Uterus (tissue), 2 donors: ENCODE data around the gene LIF.

ENCODE experiments used
- POLR2A ChIP-seq, 2 donors: fragments of 450-650 bp; IDR thresholded peaks; one replicate each; pipeline ENCODE4 v1.6.1; 2016; ENCODE audit warnings: antibody characterized with exemption in 2 of 2, mild to moderate bottlenecking in 1 of 2, moderate library complexity in 1 of 2
- TF ChIP-seq, protein P1 (sequence below), 4 experiments: fragments of 200-600 bp in 2 of 4; fragments of 450-650 bp in 2 of 4; sonication (generic) in 2 of 4; IDR thresholded peaks; one replicate each; pipeline ENCODE4 v1.5.1; 2016 to 2019; ENCODE audit warnings: antibody characterized with exemption in 4 of 4, mild to moderate bottlenecking in 2 of 4, moderate library complexity in 1 of 4

- TF ChIP-seq, protein P1, sequence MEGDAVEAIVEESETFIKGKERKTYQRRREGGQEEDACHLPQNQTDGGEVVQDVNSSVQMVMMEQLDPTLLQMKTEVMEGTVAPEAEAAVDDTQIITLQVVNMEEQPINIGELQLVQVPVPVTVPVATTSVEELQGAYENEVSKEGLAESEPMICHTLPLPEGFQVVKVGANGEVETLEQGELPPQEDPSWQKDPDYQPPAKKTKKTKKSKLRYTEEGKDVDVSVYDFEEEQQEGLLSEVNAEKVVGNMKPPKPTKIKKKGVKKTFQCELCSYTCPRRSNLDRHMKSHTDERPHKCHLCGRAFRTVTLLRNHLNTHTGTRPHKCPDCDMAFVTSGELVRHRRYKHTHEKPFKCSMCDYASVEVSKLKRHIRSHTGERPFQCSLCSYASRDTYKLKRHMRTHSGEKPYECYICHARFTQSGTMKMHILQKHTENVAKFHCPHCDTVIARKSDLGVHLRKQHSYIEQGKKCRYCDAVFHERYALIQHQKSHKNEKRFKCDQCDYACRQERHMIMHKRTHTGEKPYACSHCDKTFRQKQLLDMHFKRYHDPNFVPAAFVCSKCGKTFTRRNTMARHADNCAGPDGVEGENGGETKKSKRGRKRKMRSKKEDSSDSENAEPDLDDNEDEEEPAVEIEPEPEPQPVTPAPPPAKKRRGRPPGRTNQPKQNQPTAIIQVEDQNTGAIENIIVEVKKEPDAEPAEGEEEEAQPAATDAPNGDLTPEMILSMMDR (IDR thresholded peaks at IDR 0.05), result peak; percentile 58 to 89 (median 70)
- TF ChIP-seq POLR2A (IDR thresholded peaks at IDR 0.05), result peak; percentile 46 to 57
Measured at GRCh38 chr22:30287648-30288418, 41.3 kb upstream of the LIF start.
